ENCODE data around the gene DNAJC11.
A peak's percentile ranks its signal among the peaks of the same experiment; 100 is the strongest.
"Not testable (repeated sequence)": the region's sequence is repeated elsewhere in the genome, so short reads cannot be mapped to it uniquely, and the experiment has no call there.

Gene DNAJC11

DNA sequence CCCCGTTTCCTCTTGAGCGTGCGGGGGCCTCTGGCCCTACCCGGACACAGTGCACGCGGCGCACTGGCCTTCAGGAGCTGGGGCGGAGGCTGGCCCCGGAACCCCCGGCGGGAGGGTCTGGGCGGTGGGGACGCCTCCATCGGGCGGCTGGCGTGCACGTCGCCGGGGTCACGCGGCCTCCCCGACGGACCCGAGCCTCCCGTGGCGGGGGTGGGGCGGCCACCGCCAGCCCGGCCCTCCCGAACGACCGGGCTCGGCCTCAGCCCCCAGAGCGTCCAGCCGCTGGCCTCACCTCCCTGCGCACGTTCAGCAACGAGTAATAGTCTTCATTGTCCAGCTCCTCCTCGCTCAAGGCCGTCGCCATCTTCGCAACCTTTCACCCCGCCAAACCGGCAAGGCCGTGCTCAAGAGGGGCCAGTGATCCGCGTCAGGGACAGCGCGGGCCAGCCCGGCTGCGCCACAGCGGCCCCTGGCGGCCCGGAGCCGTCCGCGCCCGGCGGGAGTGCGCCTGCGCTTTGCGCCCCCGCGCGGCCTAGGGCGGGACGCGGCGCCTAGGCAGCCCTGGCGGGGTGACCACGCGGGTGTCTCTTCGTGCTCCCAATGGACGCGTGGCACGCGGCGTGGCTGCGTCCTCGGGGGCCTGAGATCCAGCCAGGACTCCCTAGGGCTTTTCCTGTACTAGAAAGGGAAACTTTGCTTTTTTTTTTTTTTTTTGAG lies at the start of gene DNAJC11:
Gene DNAJC11, minus strand, starts transcription at position 380 of the 717 bp plus-strand sequence. Its CDS starts 16 bp downstream, at position 364.
- DNase-seq = peak; percentile 89

DNA sequence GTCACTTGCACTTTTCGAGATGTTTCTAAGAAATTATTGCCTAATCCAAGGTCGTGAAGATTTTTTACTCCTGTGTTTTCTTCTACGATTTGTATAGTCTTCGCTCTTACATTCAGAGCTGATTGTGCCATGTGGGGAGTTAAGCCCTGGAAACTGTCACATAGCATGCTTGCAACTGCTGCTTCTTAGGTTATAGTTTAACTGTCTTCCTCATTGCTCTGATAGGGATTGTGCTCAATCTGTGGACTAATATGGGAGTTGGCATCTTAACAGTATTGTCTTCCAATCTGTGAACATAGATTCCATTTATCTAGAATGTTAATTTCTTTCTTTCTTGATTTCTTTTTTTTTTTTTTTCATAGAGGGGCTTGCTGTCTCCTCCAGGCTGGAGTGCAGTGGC lies 48.9 kb upstream of the DNAJC11 start:
- no peak for DNase-seq

- no peak for DNase-seq
These were observed 46.1 kb upstream of the DNAJC11 start for GRCh38 chr1:6747674-6748073.

GRCh38 chr1:6745073-6745472 lies 43.5 kb upstream of the DNAJC11 start:
- no peak for DNase-seq

DNA sequence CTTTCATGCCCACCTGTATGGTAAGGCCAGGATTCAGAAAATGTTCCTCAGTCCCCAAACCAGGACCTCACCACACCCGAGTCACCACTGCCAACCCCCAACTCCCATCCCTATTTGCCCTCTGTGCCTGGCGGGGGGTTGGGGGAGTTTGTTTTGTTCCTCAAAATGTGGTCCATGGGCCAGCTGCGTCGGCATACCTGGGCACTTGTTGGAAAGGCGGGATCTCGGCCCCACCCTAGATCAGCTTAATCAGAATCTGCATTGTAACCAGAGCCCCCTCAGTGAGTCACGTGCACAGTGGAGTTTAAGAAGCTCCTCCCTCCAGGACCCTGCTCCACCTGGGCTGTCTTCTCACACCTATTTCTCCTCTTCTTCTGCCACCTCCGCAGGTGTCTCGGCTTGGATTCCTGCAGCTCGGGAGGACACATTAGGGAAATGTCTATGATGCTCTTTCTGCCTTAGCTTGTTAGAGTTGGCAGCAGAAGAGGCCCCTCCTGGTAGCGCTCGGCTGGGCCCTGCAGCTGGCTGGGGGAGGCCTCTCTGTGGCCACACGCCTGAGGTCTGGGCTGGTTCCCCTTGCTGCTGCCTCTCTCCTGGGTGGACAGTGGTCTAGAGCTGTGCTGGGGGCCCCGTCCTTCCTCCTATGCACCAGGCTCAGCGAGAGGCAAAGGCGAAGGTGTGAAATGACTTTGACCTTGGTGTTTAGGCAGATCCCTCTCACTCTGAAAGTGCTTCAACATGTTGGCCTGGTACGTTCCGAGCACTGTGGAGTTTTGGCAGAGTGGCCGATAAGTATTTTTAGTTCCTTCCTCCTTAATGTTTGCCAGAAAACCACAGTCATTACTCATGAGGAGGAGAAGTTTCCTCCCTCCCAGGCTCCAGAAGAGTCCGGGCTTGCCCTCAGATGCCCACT lies 41.8 kb upstream of the DNAJC11 start:
- no peak for DNase-seq

DNA sequence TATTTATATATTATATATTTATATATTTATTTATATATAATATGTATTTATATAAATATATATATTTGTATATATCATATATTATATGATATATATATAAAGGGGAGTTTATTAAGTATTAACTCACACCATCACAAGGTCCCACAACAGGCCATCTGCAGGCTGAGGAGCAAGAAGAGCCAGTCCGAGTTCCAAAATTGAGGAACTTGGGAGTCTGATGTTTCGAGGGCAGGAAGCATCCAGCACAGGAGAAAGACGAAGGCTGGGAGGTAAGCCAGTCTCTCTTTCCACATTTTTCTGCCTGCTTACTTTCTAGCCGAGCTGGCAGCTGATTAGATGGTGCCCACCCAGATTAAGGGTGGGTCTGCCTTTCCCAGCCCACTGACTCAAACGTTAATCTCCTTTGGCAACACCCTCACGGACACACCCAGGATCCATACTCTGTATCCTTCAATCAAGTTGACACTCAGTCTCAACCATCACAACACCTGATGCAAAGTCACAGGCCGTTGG lies 41.1 kb upstream of the DNAJC11 start:
- DNase-seq = not testable (repeated sequence)

- no peak for DNase-seq
These were observed 37.5 kb upstream of the DNAJC11 start for GRCh38 chr1:6738987-6739676.

DNA sequence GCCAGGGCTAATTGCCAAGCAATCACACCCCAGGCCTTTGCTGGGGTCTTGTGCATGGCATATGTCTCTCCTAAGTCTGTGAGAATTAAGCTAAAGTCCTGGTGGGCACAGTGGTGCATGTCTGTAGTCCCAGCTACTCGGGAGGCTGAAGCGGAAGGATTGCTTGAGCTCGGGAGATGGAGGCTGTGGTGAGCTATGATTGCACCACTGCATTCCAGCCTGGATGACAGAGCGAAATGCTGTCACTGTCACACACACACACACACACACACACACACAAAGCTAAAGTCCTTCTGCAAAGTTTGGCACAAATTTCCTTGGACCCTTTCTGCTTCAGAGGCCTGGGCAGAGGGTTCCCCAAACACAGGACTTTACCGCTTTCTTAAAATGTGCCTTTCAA lies 31.3 kb upstream of the DNAJC11 start:
- no peak for DNase-seq

- DNase-seq = no peak
These were observed 30.3 kb upstream of the DNAJC11 start for GRCh38 chr1:6731905-6732304.

GRCh38 chr1:6730880-6731279 lies 29.3 kb upstream of the DNAJC11 start:
- no peak for DNase-seq

GRCh38 chr1:6730473-6730872 lies 28.9 kb upstream of the DNAJC11 start:
- no peak for DNase-seq

- no peak for DNase-seq
These were observed 25.9 kb upstream of the DNAJC11 start for GRCh38 chr1:6727535-6727934.

GRCh38 chr1:6726253-6726652 lies 24.6 kb upstream of the DNAJC11 start:
- no peak for DNase-seq

DNA sequence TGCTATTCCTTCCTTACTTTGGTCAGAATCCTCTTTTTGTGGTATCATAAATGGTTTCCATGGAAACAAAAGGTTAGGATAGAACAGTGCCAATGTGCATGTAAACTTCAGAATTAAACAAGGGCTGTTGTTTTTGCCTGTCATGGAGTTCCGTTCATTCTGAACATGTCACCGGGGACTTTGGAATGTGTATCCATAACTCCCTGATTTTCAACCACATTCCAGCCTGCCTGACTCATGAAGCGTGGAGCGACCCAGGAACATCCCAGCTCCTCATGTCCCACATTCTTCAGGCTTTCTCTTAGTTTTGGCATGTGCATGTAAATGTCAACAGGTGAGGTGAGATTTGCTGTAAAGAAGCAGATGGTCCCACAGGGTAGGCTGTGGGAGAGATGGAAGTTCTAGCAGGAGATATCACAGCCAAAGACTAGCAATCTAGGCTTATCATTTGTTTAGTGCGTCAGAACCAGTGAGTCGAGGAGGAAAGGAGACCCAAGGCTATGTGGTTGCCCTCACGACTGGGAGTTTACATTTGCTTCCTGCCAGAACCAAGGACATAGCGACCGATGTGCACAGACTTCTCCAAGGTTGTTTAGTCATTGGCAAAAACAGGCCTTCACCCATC lies 23.0 kb upstream of the DNAJC11 start:
- no peak for DNase-seq

GRCh38 chr1:6723621-6724428 lies 22.2 kb upstream of the DNAJC11 start:
- no peak for DNase-seq

DNA sequence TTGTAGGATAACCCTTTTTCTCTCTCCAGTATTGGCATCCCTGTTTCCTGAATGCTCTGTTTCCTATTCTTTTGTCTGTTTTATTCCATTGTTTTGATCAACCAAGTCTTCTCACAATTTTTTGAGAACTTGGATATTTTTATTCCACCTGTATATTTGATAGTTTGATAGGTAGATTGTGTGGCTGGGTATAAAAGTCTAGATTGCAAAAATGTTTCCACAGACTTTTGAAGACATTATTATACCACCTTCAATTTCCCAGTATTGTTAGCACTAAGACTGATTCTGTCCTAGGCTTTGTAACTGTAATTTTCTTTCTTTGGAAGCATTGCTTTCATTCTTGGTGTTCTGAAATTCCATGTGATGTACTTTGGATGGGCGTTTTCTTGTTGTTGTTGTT lies 9.6 kb upstream of the DNAJC11 start:
- DNase-seq = no peak

GRCh38 chr1:6704746-6705145 lies 3.1 kb upstream of the DNAJC11 start:
- no peak for DNase-seq

DNA sequence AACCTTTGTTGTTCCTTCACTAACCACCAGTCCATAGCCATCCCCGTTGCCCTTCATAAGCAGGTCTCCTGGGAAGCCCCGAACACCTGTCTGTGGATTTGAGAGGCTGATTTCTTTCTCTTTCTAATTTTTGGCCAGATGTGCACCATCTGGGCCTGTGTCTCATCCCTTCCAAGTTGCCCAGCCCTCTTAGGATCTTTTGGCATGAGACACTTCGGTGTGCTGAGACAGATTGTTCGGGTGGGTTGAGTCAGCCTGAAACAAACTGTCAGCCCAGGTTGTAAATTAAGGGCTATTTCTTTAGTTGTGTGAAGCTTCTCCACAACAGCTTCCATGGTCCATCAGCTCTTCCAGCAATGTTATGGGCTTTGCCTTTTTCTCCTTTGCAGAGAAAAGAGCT lies 1.4 kb upstream of the DNAJC11 start:
- no peak for DNase-seq

- DNase-seq = no peak
These were observed 671 bp downstream of the DNAJC11 start for GRCh38 chr1:6700853-6701436.

- not testable (repeated sequence) for DNase-seq
These were observed 1.7 kb downstream of the DNAJC11 start for GRCh38 chr1:6699915-6700314.

DNA sequence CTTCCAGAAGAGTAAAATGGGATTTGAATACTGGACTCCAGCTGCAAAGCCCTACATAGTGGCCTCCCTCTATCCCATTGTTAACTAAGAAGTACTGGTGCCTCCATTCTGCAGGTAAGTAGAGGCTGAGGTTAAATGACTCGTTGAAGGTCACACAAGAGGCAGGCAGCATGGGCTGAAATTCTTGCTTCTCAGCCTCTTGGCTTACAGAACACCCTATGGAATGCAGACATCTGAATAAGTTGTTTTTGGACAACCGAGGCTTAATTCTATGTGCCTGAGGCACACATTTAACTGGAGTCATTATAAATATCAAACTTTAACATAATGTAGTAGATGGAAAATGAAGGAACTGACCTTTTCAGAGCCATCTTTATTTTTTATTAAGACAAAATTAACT lies 5.7 kb downstream of the DNAJC11 start:
- no peak for DNase-seq
